Natural killer cell (primary cell): Measurements from ENCODE around the gene EGR4. TPM values are rescaled to one million over a fixed set of nuclear protein-coding genes. Genes with fewer than 3 reads are reported as not detected.

Experiments
- ATAC-seq, 3 donors: fragments of 150-1000 bp in 2 of 3; fragments of 200-7000 bp in 1 of 3; cut with Tn5 transposase; 1 replicate in 1 of 3; 2 replicates in 2 of 3; pipeline ENCODE4 v1.10.0; 2021; ENCODE audit warnings: mild to moderate bottlenecking in 2 of 3, moderate library complexity in 2 of 3
- DNase-seq, 2 donors: peaks; one replicate each; pipeline versions ENCODE4 v3.0.0 to v3.0.0-alpha.2; 2013 to 2021; ENCODE audit warnings: mixed read lengths in 1 of 2
- H3K27ac ChIP-seq: one replicate; pipeline ENCODE4 v1.5.1; 2013; ENCODE audit warnings: mild to moderate bottlenecking, low read length
- H3K27me3 ChIP-seq: one replicate; pipeline ENCODE4 v1.6.1; 2013; ENCODE audit warnings: low read length; ENCODE audit not compliant: control insufficient read depth, insufficient read depth
- H3K36me3 ChIP-seq: one replicate; pipeline ENCODE4 v1.6.1; 2013; ENCODE audit warnings: low read length; ENCODE audit not compliant: control insufficient read depth, insufficient read depth
- H3K4me1 ChIP-seq: one replicate; pipeline ENCODE4 v1.6.1; 2013; ENCODE audit warnings: low read length; ENCODE audit not compliant: control insufficient read depth, insufficient read depth
- H3K4me3 ChIP-seq: one replicate; pipeline ENCODE4 v1.5.1; 2013; ENCODE audit warnings: low read length
- H3K9me3 ChIP-seq: one replicate; pipeline ENCODE4 v1.6.1; 2013; ENCODE audit warnings: low read length; ENCODE audit not compliant: control insufficient read depth, insufficient read depth
- H3K27ac Mint-ChIP-seq, 2 donors: one replicate each; pipeline ENCODE4 v1.8.0; 2022; ENCODE audit warnings: mild to moderate bottlenecking in 2 of 2, mixed read lengths in 2 of 2, moderate library complexity in 1 of 2
- H3K27me3 Mint-ChIP-seq, 2 donors: one replicate each; pipeline ENCODE4 v1.8.0; 2022; ENCODE audit warnings: low read depth in 2 of 2, mixed read lengths in 2 of 2
- H3K36me3 Mint-ChIP-seq: one replicate; pipeline ENCODE4 v1.8.0; 2022; ENCODE audit warnings: mixed read lengths
- H3K4me1 Mint-ChIP-seq, 2 donors: one replicate each; pipeline ENCODE4 v1.8.0; 2022; ENCODE audit warnings: mixed read lengths in 2 of 2
- H3K4me3 Mint-ChIP-seq: one replicate; pipeline ENCODE4 v1.8.0; 2022; ENCODE audit warnings: mild to moderate bottlenecking, moderate library complexity, mixed read lengths
- H3K9me3 Mint-ChIP-seq, 2 donors: one replicate each; pipeline ENCODE4 v1.8.0; 2022; ENCODE audit warnings: mixed read lengths in 2 of 2
- CTCF ChIP-seq: fragments of 200-600 bp; IDR thresholded peaks from one replicate; pipeline ENCODE4 v1.8.0; 2022; ENCODE audit warnings: antibody characterized with exemption
- WGBS: methylation state at CpG from one replicate; pipeline ENCODE4 v1.1.7; 2013; ENCODE audit warnings: missing lambda C conversion rate; ENCODE audit not compliant: insufficient coverage; 5-methylcytosine and 5-hydroxymethylcytosine counted together
- intact Hi-C: fragments of 100-400 bp; cut with micrococcal nuclease; formaldehyde crosslinking; loops from one replicate; pipeline ENCODE4 v1.14.2; 2022
- total RNA-seq, 4 donors: library from RNA; stranded (reverse); fragments of 120-200 nt in 1 of 4; gene quantifications; one replicate each; pipeline versions ENCODE4 v1.2.3 to v1.2.4, GENCODE V29; 2013 to 2022

EGR4 gene
- total RNA-seq, 3 donors from 2014 or later (not counting 1 experiment from before 2014, with no cell fraction given), result 0.28 to 2.6 (median 1.1) TPM

DNA sequence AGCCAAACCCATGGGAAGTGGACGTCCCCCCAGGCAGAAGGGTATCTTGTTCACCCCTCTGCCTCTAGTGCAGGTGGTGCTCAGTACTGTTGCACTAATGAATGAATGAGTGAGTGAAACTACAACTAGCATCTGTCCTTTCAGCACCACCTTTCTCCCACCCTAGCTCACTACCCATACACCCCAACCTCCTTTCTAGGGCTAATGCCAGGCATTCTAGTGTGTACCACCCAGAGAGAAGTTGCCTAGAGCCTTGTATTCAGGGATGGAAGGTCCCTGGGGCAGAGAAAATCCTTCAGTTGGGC, 36.8 kb downstream of the EGR4 start:
- no peak for TF ChIP-seq CTCF
- Mint-ChIP-seq H3K9me3 (no peaks in the 10 kb centered on the region), H3K27me3 (no peaks in the 10 kb centered on the region), H3K36me3 (no peaks in the 10 kb centered on the region), H3K4me3 (no peak overlapping the region), H3K4me1 (peaks cover 0 to 5% of the 10 kb centered on the region in 2 donors), H3K27ac (peak overlapping the region in 1 of 2 donors; percentile 22)
- no peak overlapping the region for H3K4me3 ChIP-seq
- WGBS, result no CpG with 5 or more reads among the region's 1 CpG
- H3K36me3 ChIP-seq, result peaks cover 29% of the 10 kb centered on the region
- H3K27me3 ChIP-seq, result no peaks in the 10 kb centered on the region
- no peak for ATAC-seq
- no peak for DNase-seq
- intact Hi-C loops, result no loop called here
- H3K4me1 ChIP-seq, result no peaks in the 10 kb centered on the region
- no peak overlapping the region for H3K27ac ChIP-seq
- no peaks in the 10 kb centered on the region for H3K9me3 ChIP-seq

- no peak overlapping the region for H3K4me3 ChIP-seq
- peaks cover 0 to 5% of the 10 kb centered on the region in 2 donors for H3K4me1 Mint-ChIP-seq
- intact Hi-C loops, result no loop called here
- no peak for TF ChIP-seq CTCF
- no peaks in the 10 kb centered on the region for H3K4me1 ChIP-seq
- WGBS, result 84% methylated on average over 5 of the region's 5 CpGs
- DNase-seq, result no peak
- H3K4me3 Mint-ChIP-seq, result no peak overlapping the region
- no peaks in the 10 kb centered on the region for H3K27me3 Mint-ChIP-seq
- no peak overlapping the region for H3K27ac Mint-ChIP-seq
- no peak overlapping the region for H3K27ac ChIP-seq
- H3K36me3 ChIP-seq, result peaks cover 34% of the 10 kb centered on the region
- H3K9me3 Mint-ChIP-seq, result no peaks in the 10 kb centered on the region
- H3K36me3 Mint-ChIP-seq, result no peaks in the 10 kb centered on the region
- H3K27me3 ChIP-seq, result no peaks in the 10 kb centered on the region
- ATAC-seq, result no peak
- no peaks in the 10 kb centered on the region for H3K9me3 ChIP-seq
Observed at GRCh38 chr2:73255907-73256617, 37.3 kb downstream of the EGR4 start.

- no peak for ATAC-seq
- TF ChIP-seq CTCF, result no peak
- no peak overlapping the region for H3K4me3 ChIP-seq
- no peak overlapping the region for H3K27ac Mint-ChIP-seq
- no peak overlapping the region for H3K27ac ChIP-seq
- no peaks in the 10 kb centered on the region for H3K9me3 ChIP-seq
- WGBS, result 81% methylated on average over 4 of the region's 4 CpGs
- peaks cover 8% of the 10 kb centered on the region for H3K36me3 Mint-ChIP-seq
- H3K9me3 Mint-ChIP-seq, result no peaks in the 10 kb centered on the region
- peaks cover 43% of the 10 kb centered on the region for H3K36me3 ChIP-seq
- no peaks in the 10 kb centered on the region for H3K27me3 Mint-ChIP-seq
- H3K27me3 ChIP-seq, result no peaks in the 10 kb centered on the region
- no peak for DNase-seq
- H3K4me1 ChIP-seq, result no peaks in the 10 kb centered on the region
- peaks cover 0 to 5% of the 10 kb centered on the region in 2 donors for H3K4me1 Mint-ChIP-seq
- H3K4me3 Mint-ChIP-seq, result no peak overlapping the region
- intact Hi-C loops, result no loop called here
Observed at GRCh38 chr2:73255007-73255644, 38.2 kb downstream of the EGR4 start.
